B cell (primary cell): ENCODE data around the gene POLA2. TPM values are rescaled to one million over a fixed set of nuclear protein-coding genes. Genes with fewer than 3 reads are reported as not detected.

Source experiments
- ATAC-seq: fragments of 200-7000 bp; cut with Tn5 transposase; one replicate; pipeline ENCODE4 v1.10.0; 2021; ENCODE audit warnings: low read depth, mild to moderate bottlenecking, moderate number of reproducible peaks, moderate library complexity
- CTCF ChIA-PET: fragments of 350-600 bp; sonication (Branson Sonifier 250); formaldehyde crosslinking; loops from one replicate; lab custom pipeline; 2021; ENCODE audit warnings: antibody characterized with exemption, inconsistent platforms; lab: Charles Lee
- POLR2A ChIA-PET: fragments of 350-600 bp; sonication (Branson Sonifier 250); formaldehyde crosslinking; loops from one replicate; lab custom pipeline; 2021; ENCODE audit warnings: antibody characterized with exemption; lab: Charles Lee
- DNase-seq: peaks from one replicate; pipeline ENCODE4 v3.0.0; 2013
- H2AFZ ChIP-seq: 2 replicates; pipeline ENCODE4 v1.6.1; 2012; ENCODE audit warnings: mild to moderate bottlenecking, low read depth, low read length; ENCODE audit not compliant: insufficient read depth, poor library complexity, severe bottlenecking
- H3K27ac ChIP-seq, 2 donors: 1 replicate in 1 of 2; 2 replicates in 1 of 2; pipeline ENCODE4 v1.5.1; 2012 to 2013; ENCODE audit warnings: low read length in 2 of 2, mild to moderate bottlenecking in 2 of 2, moderate library complexity in 1 of 2
- H3K27me3 ChIP-seq, 4 experiments: fragments of 200-600 bp in 1 of 4; sonication (generic) in 1 of 4; replicated peaks in 1 of 4; 1 replicate in 2 of 4; 2 replicates in 2 of 4; pipeline versions ENCODE4 v1.6.1 to v1.7.0; 2013 to 2016; ENCODE audit warnings: low read length in 3 of 4, mild to moderate bottlenecking in 2 of 4, mixed read lengths in 1 of 4, moderate library complexity in 1 of 4; ENCODE audit not compliant: insufficient read depth in 4 of 4, control insufficient read depth in 3 of 4; ENCODE audit errors: control extremely low read depth in 1 of 4
- H3K36me3 ChIP-seq, 2 experiments: replicated peaks in 1 of 2; 1 replicate in 1 of 2; 2 replicates in 1 of 2; pipeline versions ENCODE4 v1.6.1 to v1.7.1; 2013; ENCODE audit warnings: low read length in 1 of 2; ENCODE audit not compliant: insufficient read depth in 2 of 2, control insufficient read depth in 1 of 2; ENCODE audit errors: control extremely low read depth in 1 of 2, extremely low read depth in 1 of 2
- H3K4me1 ChIP-seq, 2 donors: fragments of 200-600 bp in 1 of 2; sonication (generic) in 1 of 2; 1 replicate in 1 of 2; 2 replicates in 1 of 2; pipeline versions ENCODE4 v1.5.1 to v1.6.1; 2013 to 2017; ENCODE audit warnings: low read length in 2 of 2; ENCODE audit not compliant: control insufficient read depth in 2 of 2, insufficient read depth in 2 of 2
- H3K4me2 ChIP-seq: replicated peaks from 2 replicates; pipeline ENCODE3; 2012; ENCODE audit warnings: mild to moderate bottlenecking, low read depth, low read length; ENCODE audit not compliant: poor library complexity, severe bottlenecking
- H3K4me3 ChIP-seq, 5 experiments: fragments of 200-600 bp in 1 of 5; sonication (generic) in 1 of 5; 1 replicate in 3 of 5; 2 replicates in 2 of 5; pipeline versions ENCODE4 v1.5.1 to v1.7.0; 2011 to 2016; ENCODE audit warnings: low read length in 4 of 5, mild to moderate bottlenecking in 4 of 5, low read depth in 2 of 5, control low read depth in 1 of 5, moderate library complexity in 1 of 5; ENCODE audit not compliant: insufficient read depth in 1 of 5; ENCODE audit errors: control extremely low read depth in 1 of 5, extremely low read depth in 1 of 5
- H3K79me2 ChIP-seq: fragments of 200-600 bp; sonication (generic); one replicate; pipeline ENCODE4 v1.6.0; 2016; ENCODE audit warnings: low read length; ENCODE audit not compliant: control insufficient read depth, insufficient read depth
- H3K9ac ChIP-seq: fragments of 200-600 bp; sonication (generic); 2 replicates; pipeline ENCODE4 v1.6.1; 2017; ENCODE audit warnings: mild to moderate bottlenecking, low read length, moderate library complexity
- H3K9me3 ChIP-seq, 3 donors: one replicate each; pipeline versions ENCODE4 v1.6.1 to v1.7.1; 2013; ENCODE audit warnings: low read length in 2 of 3; ENCODE audit not compliant: control insufficient read depth in 2 of 3, insufficient read depth in 1 of 3; ENCODE audit errors: control extremely low read depth in 1 of 3
- H4K20me1 ChIP-seq: 2 replicates; pipeline ENCODE4 v1.6.0; 2012; ENCODE audit warnings: mild to moderate bottlenecking, low read length; ENCODE audit not compliant: insufficient read depth, control insufficient read depth, poor library complexity, severe bottlenecking
- H3K27ac Mint-ChIP-seq: one replicate; pipeline ENCODE4 v1.8.0; 2021; ENCODE audit warnings: mixed read lengths
- H3K27me3 Mint-ChIP-seq: one replicate; pipeline ENCODE4 v1.8.0; 2021; ENCODE audit warnings: mixed read lengths
- H3K4me1 Mint-ChIP-seq: one replicate; pipeline ENCODE4 v1.8.0; 2021; ENCODE audit warnings: mixed read lengths
- H3K4me3 Mint-ChIP-seq: one replicate; pipeline ENCODE4 v1.8.0; 2021; ENCODE audit warnings: mixed read lengths
- H3K9me3 Mint-ChIP-seq: one replicate; pipeline ENCODE4 v1.8.0; 2022; ENCODE audit warnings: mixed read lengths; ENCODE audit not compliant: insufficient read depth
- CTCF ChIP-seq: fragments of 200-600 bp; IDR thresholded peaks from one replicate; pipeline ENCODE4 v1.8.0; 2022; ENCODE audit warnings: antibody characterized with exemption, mild to moderate bottlenecking
- EZH2 ChIP-seq: IDR thresholded peaks from 2 replicates; pipeline ENCODE4 v1.6.1; 2012; ENCODE audit warnings: borderline replicate concordance, low read depth, mild to moderate bottlenecking, moderate library complexity, low read length; ENCODE audit not compliant: insufficient read depth, poor library complexity, severe bottlenecking
- WGBS: methylation state at CpG from one replicate; pipeline ENCODE4 v1.1.5; 2013; ENCODE audit warnings: missing lambda C conversion rate; ENCODE audit not compliant: insufficient coverage; 5-methylcytosine and 5-hydroxymethylcytosine counted together
- intact Hi-C: fragments of 100-400 bp; cut with micrococcal nuclease; formaldehyde crosslinking; loops from one replicate; pipeline ENCODE4 v1.10.0; 2022
- polyA plus RNA-seq: library from polyadenylated mRNA; depleted of rRNA; stranded (reverse); fragments of >200 nt; gene quantifications from 2 replicates; pipeline ENCODE4 v1.2.3, GENCODE V29; 2012
- total RNA-seq, 2 donors: library from RNA; stranded (reverse); fragments of 120-200 nt in 1 of 2; gene quantifications; 1 replicate in 1 of 2; 2 replicates in 1 of 2; pipeline versions ENCODE4 v1.2.3 to v1.2.4, GENCODE V29; 2013 to 2022

POLA2 gene
- total and polyA plus RNA-seq, 2 donors (not counting 1 experiment from before 2014, with no cell fraction given): 13.0 to 28.7 TPM

- no peaks in the 10 kb centered on the region for H3K9me3 Mint-ChIP-seq
- no peaks in the 10 kb centered on the region for H3K27me3 Mint-ChIP-seq
- Histone ChIP-seq H3K27me3 (no peaks in the 10 kb centered on the region), H3K4me3 (no peak overlapping the region), H3K9ac (no peak overlapping the region), H2AFZ (no peak overlapping the region), H3K36me3 (no peaks in the 10 kb centered on the region), H4K20me1 (no peaks in the 10 kb centered on the region), H3K79me2 (no peaks in the 10 kb centered on the region), H3K27ac (no peak overlapping the region), H3K9me3 (no peaks in the 10 kb centered on the region), H3K4me1 (peaks cover 14 to 17% of the 10 kb centered on the region in 2 donors), H3K4me2 (no peak overlapping the region)
- H3K4me1 Mint-ChIP-seq: peaks cover 12% of the 10 kb centered on the region
- ATAC-seq: no peak
- CTCF ChIA-PET: interaction anchor here (1.3 kb wide), 1 partner anchor 87 kb away, joined by 4 read pairs; no protein-coding TSS in a partner anchor
- POLR2A ChIA-PET: no interaction called here
- H3K4me3 Mint-ChIP-seq: no peak overlapping the region
- H3K27ac Mint-ChIP-seq: no peak overlapping the region
- 100% methylated on average over 1 of the region's 2 CpGs for WGBS
- intact Hi-C loops: no loop called here
- TF ChIP-seq CTCF (no peak), EZH2 (no peak)
- no peak for DNase-seq
Measured at GRCh38 chr11:65227879-65228278, 33.9 kb upstream of the POLA2 start.

- H3K9ac ChIP-seq: no peak overlapping the region
Measured at GRCh38 chr11:65236194-65237059, 25.3 kb upstream of the POLA2 start.

More at GRCh38 chr11:65236194-65237059, 25.3 kb upstream of the POLA2 start:
- Mint-ChIP-seq H3K27ac (no peak overlapping the region), H3K27me3 (no peaks in the 10 kb centered on the region), H3K4me3 (no peak overlapping the region), H3K9me3 (no peaks in the 10 kb centered on the region), H3K4me1 (no peaks in the 10 kb centered on the region)
- Histone ChIP-seq H2AFZ (no peak overlapping the region), H3K27ac (no peak overlapping the region), H4K20me1 (no peaks in the 10 kb centered on the region), H3K79me2 (no peaks in the 10 kb centered on the region), H3K4me2 (no peak overlapping the region), H3K9me3 (peaks cover 0 to 4% (median 0%) of the 10 kb centered on the region in 3 donors), H3K36me3 (no peaks in the 10 kb centered on the region), H3K27me3 (no peaks in the 10 kb centered on the region), H3K4me3 (no peak overlapping the region), H3K4me1 (no peaks in the 10 kb centered on the region)
- CTCF ChIA-PET: interaction anchor here (1.5 kb wide), 1 partner anchor 18 kb away, joined by 5 read pairs; no protein-coding TSS in a partner anchor
- intact Hi-C loops: no loop called here
- POLR2A ChIA-PET: no interaction called here
- no peak for ATAC-seq
- WGBS: 87% methylated on average over 19 of the region's 23 CpGs
- DNase-seq: no peak
- no peak for TF ChIP-seq EZH2
- TF ChIP-seq CTCF: no peak
